Measurements from ENCODE around the gene USP53.

- TF ChIP-seq CTCF (IDR thresholded peaks at IDR 0.05; ENCODE audit: low read depth, low read length, poor library complexity, severe bottlenecking) (no peak), EZH2phosphoT487 (IDR thresholded peaks at IDR 0.05; ENCODE audit: borderline replicate concordance, low read length) (no peak)
These were observed 32.3 kb downstream of the USP53 start for GRCh38 chr4:119244832-119245231.
